Anterior cingulate cortex (tissue), 58 donors: ENCODE results near the gene TRAPPC2B.
"Not testable (repeated sequence)": the region's sequence is repeated elsewhere in the genome, so short reads cannot be mapped to it uniquely, and the experiment has no call there.

Experiments
- DNase-seq, 58 donors: peaks; one replicate each; lab custom pipeline; 2025; lab: John Stamatoyannopoulos, UW

The TRAPPC2B gene

DNA sequence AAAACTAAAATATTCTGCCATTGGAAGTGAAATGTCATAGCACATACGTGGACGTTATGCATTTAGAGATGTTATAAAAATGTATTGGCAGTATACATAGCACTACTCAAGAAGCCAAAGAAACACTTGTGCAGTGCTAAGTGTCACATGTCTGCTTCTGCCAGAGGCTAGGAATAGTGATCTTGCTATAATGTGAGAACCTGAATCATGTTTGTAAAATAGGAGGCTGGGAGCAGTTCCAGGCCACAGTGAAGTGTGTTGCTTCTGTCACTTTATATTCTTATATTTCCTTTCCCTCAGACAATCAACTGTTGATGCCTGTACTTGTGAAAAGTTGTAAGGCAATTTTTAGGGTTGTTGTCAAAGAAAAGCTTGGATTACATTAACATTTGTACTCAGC is 3.4 kb downstream of the TRAPPC2B start:
- DNase-seq, result no peak

DNA sequence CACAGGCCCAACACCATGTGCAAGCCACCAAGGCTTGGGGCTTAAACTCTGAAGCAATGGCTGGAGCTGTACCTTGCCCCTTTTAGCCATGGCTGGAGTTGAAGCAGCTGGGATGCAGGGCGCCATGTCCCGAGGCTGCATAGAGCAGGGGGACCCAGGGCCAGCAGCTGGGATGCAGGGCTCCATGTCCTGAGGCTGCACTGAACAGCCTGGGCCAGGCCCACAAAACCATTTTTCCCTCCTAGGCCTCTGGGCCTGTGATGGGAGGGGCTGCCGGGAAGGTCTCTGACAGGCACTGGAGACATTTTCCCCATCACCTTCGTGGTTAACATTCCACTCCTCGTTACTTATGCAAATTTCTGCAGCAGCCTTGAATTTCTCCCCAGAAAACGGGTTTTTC is 10.8 kb downstream of the TRAPPC2B start:
- DNase-seq, result no peak

DNA sequence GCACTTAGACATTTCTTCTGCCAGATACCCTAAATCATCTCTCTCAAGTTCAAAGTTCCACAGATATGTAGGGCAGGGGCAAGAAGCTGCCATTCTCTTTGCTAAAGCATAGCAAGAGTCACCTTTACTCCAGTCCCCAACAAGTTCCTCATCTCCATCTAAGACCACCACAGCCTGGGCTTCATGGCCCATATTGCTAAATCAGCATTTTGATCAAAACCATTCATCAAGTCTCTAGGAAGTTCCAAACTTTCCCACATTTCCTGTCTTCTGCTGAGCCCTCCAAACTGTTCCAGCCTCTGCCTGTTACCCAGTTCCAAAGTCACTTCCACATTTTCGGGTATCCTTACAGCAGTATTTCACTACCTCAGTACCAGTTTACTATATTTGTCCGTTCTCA is 11.3 kb downstream of the TRAPPC2B start:
- DNase-seq, result not testable (repeated sequence)

DNA sequence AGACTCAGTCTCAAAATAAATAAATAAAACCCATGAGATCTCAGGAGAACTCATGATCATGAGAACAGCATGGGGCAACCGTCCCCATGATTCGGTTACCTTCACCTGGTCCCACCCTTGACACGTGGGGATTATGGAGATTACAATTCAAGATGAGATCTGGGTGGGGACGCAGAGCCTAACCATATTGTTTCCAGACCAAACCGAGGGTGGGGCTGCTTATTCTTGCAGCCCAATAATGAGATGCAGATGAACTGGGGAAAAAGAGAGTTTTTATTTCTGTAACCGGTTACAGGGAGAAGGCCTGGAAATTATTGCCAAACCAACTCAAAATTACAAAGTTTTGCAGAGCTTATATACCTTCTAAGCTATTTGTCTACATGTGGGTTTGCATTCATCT is 12.8 kb downstream of the TRAPPC2B start:
- no peak for DNase-seq

DNA sequence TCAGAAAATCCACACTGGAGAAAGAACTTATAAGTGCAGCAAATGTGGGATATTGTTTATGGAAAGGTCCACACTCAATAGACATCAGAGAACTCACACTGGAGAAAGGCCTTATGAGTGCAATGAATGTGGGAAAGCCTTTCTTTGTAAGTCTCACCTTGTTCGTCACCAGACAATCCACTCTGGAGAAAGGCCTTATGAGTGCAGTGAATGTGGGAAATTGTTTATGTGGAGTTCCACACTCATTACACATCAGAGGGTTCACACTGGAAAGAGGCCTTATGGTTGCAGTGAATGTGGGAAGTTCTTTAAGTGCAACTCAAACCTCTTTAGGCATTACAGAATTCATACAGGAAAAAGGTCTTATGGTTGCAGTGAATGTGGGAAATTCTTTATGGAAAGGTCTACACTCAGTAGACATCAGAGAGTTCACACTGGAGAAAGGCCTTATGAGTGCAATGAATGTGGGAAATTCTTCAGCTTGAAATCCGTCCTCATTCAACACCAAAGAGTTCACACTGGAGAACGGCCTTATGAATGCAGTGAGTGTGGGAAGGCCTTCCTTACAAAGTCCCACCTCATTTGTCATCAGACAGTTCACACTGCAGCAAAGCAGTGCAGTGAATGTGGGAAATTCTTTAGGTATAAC is 14.3 kb downstream of the TRAPPC2B start:
- no peak for DNase-seq

DNA sequence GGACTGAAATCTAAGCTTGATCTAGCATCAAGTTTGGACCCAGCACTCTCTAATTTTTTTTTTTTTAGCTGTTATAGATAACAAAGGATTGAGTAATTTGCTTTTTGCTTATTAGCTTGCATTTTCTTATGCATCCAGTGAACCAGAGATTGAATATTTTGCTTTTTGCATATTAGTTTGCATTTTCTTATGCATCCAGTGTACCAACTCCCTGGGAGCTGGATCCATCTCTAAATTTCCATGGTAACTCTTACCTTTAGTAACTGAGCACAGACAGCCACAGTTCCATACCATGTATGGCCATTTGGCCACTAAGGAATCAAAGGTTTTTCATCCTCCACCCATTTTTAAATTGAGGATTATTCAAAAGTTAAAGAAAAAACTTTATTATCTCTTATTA is 17.6 kb downstream of the TRAPPC2B start:
- no peak for DNase-seq

DNA sequence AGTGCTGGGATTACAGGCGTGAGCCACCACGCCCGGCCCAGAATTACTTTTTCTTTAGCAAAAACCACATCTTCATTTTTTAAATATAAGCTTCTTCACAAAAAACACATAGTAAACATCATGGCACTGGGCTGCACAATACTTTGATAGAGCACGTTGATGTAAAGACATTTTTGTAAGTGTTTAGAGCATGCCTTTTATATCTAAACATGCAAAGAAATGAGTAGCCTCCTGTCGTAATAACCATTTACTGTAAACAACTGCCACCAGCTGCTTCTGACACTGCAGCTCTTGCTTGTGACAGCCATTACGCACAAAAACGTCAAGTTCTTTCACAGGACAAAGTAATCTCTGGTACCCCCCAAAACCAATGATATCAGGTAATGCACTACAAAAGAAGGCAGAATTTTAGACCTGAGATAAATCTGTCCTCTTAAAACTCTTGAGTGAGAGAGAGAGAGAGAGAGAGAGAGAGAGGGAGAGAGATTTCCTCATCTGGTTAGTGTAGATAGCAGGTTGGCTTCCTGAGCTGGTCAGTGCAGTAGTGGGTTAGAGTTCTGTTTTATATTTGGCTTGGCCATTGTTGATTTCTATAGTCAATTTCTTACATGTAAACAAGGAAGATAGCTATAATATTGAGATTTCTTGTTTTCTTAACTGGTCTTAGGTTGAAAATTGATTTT is 19.6 kb downstream of the TRAPPC2B start:
- no peak for DNase-seq

DNA sequence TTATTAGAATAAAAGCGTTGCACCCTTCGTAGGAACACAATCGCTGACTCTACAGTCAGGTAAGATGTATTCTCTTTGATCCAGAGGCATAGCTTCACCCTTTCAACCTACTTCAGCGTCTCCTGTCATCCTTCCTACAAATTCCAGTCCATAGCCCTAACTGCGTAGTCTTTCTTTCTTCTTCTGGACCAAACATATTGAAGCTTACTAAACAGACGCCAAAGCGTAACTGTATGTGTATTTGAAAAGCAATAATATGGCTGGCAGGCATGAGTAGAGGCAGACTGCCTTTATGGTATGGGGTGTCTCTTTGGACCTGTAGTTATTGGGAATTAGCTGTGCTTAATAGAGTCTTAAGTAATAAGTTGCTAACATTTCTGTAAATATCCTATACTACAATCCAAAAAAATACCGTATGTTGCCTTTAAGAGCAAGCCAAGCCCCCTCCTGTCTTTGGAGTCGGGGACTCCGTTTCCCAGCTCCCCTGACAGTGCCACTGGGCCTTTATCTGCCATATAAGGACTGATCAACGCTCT is 25.9 kb downstream of the TRAPPC2B start:
- no peak for DNase-seq

DNA sequence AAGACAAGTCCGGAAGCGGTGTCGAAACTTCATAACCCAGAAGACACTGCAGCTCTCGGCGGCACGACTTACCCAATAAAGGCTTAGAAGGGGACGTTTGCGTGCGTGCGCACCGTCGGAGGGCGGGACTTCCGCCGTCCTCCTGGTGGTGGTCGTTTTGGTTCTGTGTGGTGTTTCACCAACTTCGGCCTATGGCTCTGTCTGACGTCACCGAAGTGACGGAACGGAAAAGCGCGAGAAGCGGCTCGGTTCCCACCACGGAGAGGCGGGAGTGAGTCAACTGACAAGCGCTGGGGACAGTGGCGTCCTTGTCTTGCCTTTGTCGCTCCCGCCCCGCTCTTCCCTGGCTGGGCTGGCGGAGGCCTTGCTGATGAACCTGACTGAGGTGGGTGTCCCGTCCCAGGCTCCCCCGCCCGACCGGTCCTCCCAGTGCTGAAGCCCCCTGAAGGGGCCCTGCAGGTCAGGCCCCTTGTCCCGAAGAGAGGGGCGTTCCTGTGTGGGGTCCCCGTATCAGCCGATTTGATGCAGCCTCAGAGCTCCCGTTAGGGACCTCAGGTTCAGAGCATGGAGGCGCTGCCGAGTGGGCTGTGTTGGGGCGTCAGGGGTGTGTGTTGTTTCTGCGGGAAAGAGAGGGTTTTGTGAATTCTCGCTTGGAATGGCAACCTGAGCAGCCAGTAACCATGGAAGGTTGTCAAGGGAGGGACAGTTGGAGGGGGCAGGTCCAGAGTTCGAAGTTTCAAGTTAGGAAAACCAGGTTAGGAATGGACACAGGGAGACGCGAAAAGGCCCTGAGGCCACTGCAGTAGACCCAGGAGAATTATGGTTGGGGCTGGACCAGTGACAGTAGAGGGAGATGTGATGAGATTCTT is 26.6 kb downstream of the TRAPPC2B start, which contains the start of gene ZNF548:
TSS of gene ZNF548 (plus strand) at position 125 of the 869 bp plus-strand sequence. CDS start at position 371, 246 bp downstream.
- peak; percentile 81 to 99 (median 97) for DNase-seq

DNA sequence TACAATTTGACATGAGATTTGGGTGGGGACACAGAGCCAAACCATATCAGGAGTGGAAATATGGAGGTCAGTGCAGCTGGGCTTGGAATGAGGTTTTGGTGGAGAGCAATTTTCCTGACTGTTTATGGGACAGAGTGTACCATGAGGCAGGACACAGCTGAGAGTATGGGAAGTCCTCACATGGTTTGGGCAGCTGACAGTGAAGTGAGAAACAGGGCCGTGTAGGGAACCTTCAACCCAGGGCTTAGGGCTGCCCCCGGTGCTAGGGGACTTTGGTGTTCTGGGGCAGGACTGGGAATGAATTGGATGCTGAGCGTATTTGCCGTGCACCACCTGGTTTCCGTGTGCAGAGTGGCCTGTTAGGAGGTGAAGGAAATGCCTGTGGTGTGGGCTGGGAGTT is 32.4 kb downstream of the TRAPPC2B start:
- DNase-seq, result no peak

DNA sequence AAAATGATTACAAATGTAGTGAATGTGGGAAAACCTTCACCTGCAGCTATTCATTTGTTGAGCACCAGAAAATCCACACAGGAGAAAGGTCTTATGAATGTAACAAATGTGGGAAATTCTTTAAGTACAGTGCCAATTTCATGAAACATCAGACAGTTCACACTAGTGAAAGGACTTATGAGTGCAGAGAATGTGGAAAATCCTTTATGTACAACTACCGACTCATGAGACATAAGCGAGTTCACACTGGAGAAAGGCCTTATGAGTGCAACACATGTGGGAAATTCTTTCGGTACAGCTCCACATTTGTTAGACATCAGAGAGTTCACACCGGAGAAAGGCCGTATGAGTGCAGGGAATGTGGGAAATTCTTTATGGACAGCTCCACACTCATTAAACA is 35.5 kb downstream of the TRAPPC2B start:
- no peak for DNase-seq

DNA sequence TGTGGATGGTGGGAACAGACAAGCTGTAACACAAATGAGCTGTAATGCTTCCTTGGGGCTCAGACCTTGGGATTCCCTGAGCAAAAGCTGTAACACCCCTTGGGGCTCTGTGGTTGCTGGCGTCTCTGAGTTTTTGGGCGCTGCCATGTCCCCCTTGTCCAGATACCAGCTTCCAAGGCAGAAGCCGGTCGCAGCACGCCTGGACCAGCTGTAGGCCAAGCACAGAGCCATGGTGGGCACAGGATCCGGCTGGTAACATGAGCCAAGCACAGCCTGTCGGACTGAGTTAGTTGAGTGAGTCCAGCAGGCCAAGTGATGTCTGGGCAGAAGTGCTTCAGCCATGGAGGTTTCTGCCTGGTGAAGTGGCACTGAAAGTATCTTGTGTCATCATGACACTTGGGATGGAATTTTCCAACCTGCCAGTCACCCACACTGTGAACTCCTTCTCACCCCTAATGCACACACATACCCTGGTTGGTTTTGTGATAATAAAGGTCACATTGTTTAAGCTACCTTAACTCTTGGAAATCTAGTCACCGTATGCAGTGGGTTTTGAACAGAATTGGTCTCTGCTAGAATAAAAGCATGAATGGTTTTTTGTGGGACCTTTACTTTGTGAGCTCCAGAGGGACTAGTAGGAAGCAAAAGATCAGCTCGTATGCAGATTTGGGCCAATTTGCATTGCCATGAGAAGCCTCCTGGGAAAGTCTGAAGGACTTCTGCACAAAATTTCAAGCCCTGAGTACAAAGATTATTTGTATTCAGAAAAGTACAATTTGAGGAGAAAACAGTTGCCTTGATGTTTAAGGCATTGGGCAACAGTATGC is 40.6 kb downstream of the TRAPPC2B start:
- no peak for DNase-seq

DNA sequence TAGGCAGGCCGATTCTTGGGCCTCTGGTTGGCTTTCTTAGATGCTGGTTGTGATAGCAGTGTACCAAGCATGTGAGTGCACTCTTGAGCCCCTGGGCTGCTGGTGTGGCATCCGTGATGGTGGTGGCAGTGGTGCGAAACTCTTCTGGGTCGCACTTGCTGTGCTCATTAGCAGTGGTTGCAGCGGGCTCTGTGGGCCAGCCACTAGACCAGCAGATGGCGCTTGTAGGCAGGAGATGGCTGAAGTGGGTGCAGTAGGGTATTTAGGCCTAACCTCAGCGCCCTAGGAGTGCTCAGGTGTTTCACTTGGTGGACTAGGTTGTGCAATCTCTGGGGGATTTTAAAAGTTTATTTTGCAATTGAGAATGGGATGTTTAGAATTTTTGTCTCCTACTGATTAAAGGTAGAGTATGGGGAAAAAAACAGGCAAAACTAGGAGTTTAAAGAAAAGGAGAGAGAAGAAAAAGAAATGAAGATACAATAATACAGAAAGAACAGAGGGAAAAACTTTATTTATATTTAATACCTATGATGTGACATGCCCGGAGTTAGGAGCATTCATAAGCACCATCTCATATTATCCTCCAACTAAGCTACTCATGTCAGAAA is 43.3 kb downstream of the TRAPPC2B start:
- peak in 35 of 58 donors; percentile 0 to 49 (median 6) for DNase-seq

DNA sequence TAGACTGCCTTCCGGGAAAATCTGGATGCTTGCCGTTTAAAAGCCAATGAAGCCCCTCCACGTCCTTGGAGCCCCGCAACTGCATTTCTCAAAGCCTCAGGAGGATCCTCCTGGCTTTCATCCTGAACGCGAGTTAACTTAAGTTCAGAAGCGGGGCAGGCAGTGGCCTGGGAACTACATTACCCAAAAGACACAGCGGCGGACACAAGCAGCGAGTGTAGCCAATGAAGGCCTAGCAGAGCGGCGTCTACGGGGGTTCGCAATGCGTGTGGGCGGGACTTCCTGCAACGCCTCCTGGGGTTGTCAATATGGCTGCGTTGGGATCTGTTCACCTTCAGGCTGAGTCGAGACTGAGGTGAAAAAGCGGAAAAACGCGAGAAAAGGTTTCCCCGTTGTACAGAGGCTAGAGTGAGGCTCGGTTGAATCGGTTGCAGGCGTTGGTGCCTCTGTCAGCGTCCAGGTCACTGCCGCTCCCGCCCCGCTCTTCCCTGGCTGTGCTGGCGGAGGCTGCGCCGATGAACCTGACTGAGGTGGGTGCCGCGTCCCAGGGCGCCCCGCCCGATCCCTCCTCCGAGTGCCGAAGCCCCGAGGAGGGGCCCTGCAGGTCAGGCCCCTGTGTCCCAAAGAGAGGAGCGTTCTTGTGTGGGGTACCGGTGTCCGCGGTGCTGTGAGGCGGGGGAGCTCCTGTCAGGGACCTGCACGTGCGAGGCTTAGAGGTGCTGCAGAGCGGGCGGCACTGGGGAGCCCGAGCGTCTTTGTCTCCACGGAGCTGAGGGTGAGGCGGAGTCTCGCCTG is 47.7 kb downstream of the TRAPPC2B start, which contains the start of gene ZNF17:
TSS of gene ZNF17 (plus strand) at position 285 of the 795 bp plus-strand sequence. CDS start 2,455 bp downstream, outside the sequence.
- DNase-seq, result peak; percentile 42 to 96 (median 88)
